ENCODE results near the gene ZNF263. TPM values are rescaled to one million over a fixed set of nuclear protein-coding genes. Genes with fewer than 3 reads are reported as not detected.

The ZNF263 gene
- 45.5 and 54.9 TPM in 2 replicates for total RNA-seq

GRCh38 chr16:3282730-3283542 lies at the start of gene ZNF263:
Gene ZNF263, plus strand, starts transcription at chr16:3283491. Its CDS starts 328 bp downstream, at chr16:3283819.

GRCh38 chr16:3234857-3235561 lies 48.3 kb upstream of the ZNF263 start, which contains the start of gene ZNF200:
Gene ZNF200, minus strand, starts transcription at chr16:3235158. Its CDS starts 1,403 bp downstream, at chr16:3233755.

GRCh38 chr16:3256146-3256865 lies 27.0 kb upstream of the ZNF263 start, which contains the start of gene MEFV:
Gene MEFV, minus strand, starts transcription at chr16:3256633. Its CDS starts 46 bp downstream, at chr16:3256587.

GRCh38 chr16:3305109-3306068 lies 22.1 kb downstream of the ZNF263 start, which contains the start of the genes TIGD7 and ZNF75A:
Gene TIGD7, minus strand, starts transcription at chr16:3305430. Its CDS starts 4,816 bp downstream, at chr16:3300614.
Gene ZNF75A, plus strand, starts transcription at chr16:3305497. Its CDS starts 2,932 bp downstream, at chr16:3308429.

Other genes starting within 250 kb of the ZNF263 start
- not detected in 2 replicates for gene BICDL2, start 246.5 kb upstream of the ZNF263 start, total RNA-seq
- gene MMP25, start 236.9 kb upstream of the ZNF263 start, total RNA-seq: under 0.01 TPM in 1 of 2 replicates, not detected in the other
- 41.9 and 78.6 TPM in 2 replicates for gene IL32, start 217.9 kb upstream of the ZNF263 start, total RNA-seq
- not detected in 2 replicates for gene ZSCAN10, start 184.2 kb upstream of the ZNF263 start, total RNA-seq
- gene ZNF205, start 170.9 kb upstream of the ZNF263 start, total RNA-seq: 20.1 and 29.9 TPM in 2 replicates
- gene ZNF213, start 148.5 kb upstream of the ZNF263 start, total RNA-seq: 3.5 and 4.5 TPM in 2 replicates
- not detected in 2 replicates for gene OR1F1, start 95.3 kb upstream of the ZNF263 start, total RNA-seq
- gene ZNF200, start 48.3 kb upstream of the ZNF263 start, total RNA-seq: 10.1 and 11.9 TPM in 2 replicates
- not detected in 2 replicates for gene MEFV, start 26.9 kb upstream of the ZNF263 start, total RNA-seq
- gene TIGD7, start 21.9 kb downstream of the ZNF263 start, total RNA-seq: 2.3 TPM in 2 replicates
- gene ZNF75A, start 22.0 kb downstream of the ZNF263 start, total RNA-seq: 15.3 and 20.4 TPM in 2 replicates
- gene OR2C1, start 72.4 kb downstream of the ZNF263 start, total RNA-seq: 0.15 TPM in 1 of 2 replicates, not detected in the other
- gene ZSCAN32, start 117.5 kb downstream of the ZNF263 start, total RNA-seq: 9.1 and 10.1 TPM in 2 replicates
- gene ZNF174, start 117.7 kb downstream of the ZNF263 start, total RNA-seq: 4.3 and 4.9 TPM in 2 replicates
- 1.9 and 2.6 TPM in 2 replicates for gene ZNF597, start 160.0 kb downstream of the ZNF263 start, total RNA-seq
- 11.0 and 27.5 TPM in 2 replicates for gene NAA60, start 160.2 kb downstream of the ZNF263 start, total RNA-seq
- not detected in 2 replicates for gene C16orf90, start 212.0 kb downstream of the ZNF263 start, total RNA-seq
- gene CLUAP1, start 217.5 kb downstream of the ZNF263 start, total RNA-seq: 14.3 and 22.0 TPM in 2 replicates

All from epithelial cell of umbilical artery (primary cell).